Mesothelial cell of epicardium (in vitro differentiated cells): Measurements from ENCODE around the gene U2SURP. TPM values are rescaled to one million over a fixed set of nuclear protein-coding genes. Genes with fewer than 3 reads are reported as not detected.

Experiments
- DNase-seq, 2 experiments: peaks; one replicate each; pipeline ENCODE4 v3.0.0; 2021; ENCODE audit warnings: low spot score in 2 of 2; ENCODE audit not compliant: unreplicated experiment in 2 of 2
- H3K27ac Mint-ChIP-seq: 2 replicates; pipeline ENCODE4 v1.8.0; 2021; ENCODE audit warnings: mixed read lengths
- H3K27me3 Mint-ChIP-seq: 2 replicates; pipeline ENCODE4 v1.8.0; 2021; ENCODE audit warnings: low read depth, mixed read lengths
- H3K36me3 Mint-ChIP-seq: 2 replicates; pipeline ENCODE4 v1.8.0; 2021; ENCODE audit warnings: mixed read lengths
- H3K4me1 Mint-ChIP-seq: 2 replicates; pipeline ENCODE4 v1.8.0; 2021; ENCODE audit warnings: mixed read lengths
- H3K4me3 Mint-ChIP-seq: 2 replicates; pipeline ENCODE4 v1.8.0; 2021; ENCODE audit warnings: mild to moderate bottlenecking, moderate library complexity, mixed read lengths
- H3K9me3 Mint-ChIP-seq: 2 replicates; pipeline ENCODE4 v1.8.0; 2021; ENCODE audit warnings: mixed read lengths
- CTCF ChIP-seq: fragments of 200-600 bp; sonication (generic); IDR thresholded peaks from one replicate; pipeline ENCODE4 v1.5.0; 2021; ENCODE audit warnings: antibody characterized with exemption; ENCODE audit not compliant: unreplicated experiment
- total RNA-seq: library from RNA; stranded (reverse); gene quantifications from 3 replicates; pipeline ENCODE4 v1.2.1, GENCODE V29; 2021

Gene U2SURP
- total RNA-seq, 1 donor from 2014 or later: 141 TPM

- H3K27ac Mint-ChIP-seq: no peak overlapping the region
- H3K4me3 Mint-ChIP-seq: no peak overlapping the region
- H3K27me3 Mint-ChIP-seq: peaks cover 19% of the 10 kb centered on the region
- no peaks in the 10 kb centered on the region for H3K9me3 Mint-ChIP-seq
- peaks cover 3% of the 10 kb centered on the region for H3K4me1 Mint-ChIP-seq
- no peak for TF ChIP-seq CTCF
- no peaks in the 10 kb centered on the region for H3K36me3 Mint-ChIP-seq
- no peak for DNase-seq
Measured at GRCh38 chr3:142972092-142972753, 29.1 kb upstream of the U2SURP start.

GRCh38 chr3:142973217-142974009, 28.0 kb upstream of the U2SURP start:
- H3K4me3 Mint-ChIP-seq: no peak overlapping the region
- no peak for DNase-seq
- no peak for TF ChIP-seq CTCF
- H3K9me3 Mint-ChIP-seq: no peaks in the 10 kb centered on the region
- peaks cover 17% of the 10 kb centered on the region for H3K27me3 Mint-ChIP-seq
- H3K4me1 Mint-ChIP-seq: peaks cover 3% of the 10 kb centered on the region
- no peaks in the 10 kb centered on the region for H3K36me3 Mint-ChIP-seq
- no peak overlapping the region for H3K27ac Mint-ChIP-seq

GRCh38 chr3:142975316-142975995, 25.9 kb upstream of the U2SURP start:
- Mint-ChIP-seq H3K27ac (no peak overlapping the region), H3K4me1 (peaks cover 3% of the 10 kb centered on the region), H3K9me3 (no peaks in the 10 kb centered on the region), H3K4me3 (no peak overlapping the region), H3K27me3 (peaks cover 9% of the 10 kb centered on the region), H3K36me3 (no peaks in the 10 kb centered on the region)
- TF ChIP-seq CTCF: no peak
- DNase-seq: no peak

GRCh38 chr3:142976621-142977398, 24.6 kb upstream of the U2SURP start:
- Mint-ChIP-seq H3K27me3 (peaks cover 5% of the 10 kb centered on the region), H3K4me3 (no peak overlapping the region), H3K9me3 (no peaks in the 10 kb centered on the region), H3K36me3 (no peaks in the 10 kb centered on the region), H3K27ac (no peak overlapping the region), H3K4me1 (peaks cover 3% of the 10 kb centered on the region)
- DNase-seq: no peak
- no peak for TF ChIP-seq CTCF

GRCh38 chr3:142977399-142977728, 24.0 kb upstream of the U2SURP start:
- no peaks in the 10 kb centered on the region for H3K36me3 Mint-ChIP-seq
- no peaks in the 10 kb centered on the region for H3K9me3 Mint-ChIP-seq
- TF ChIP-seq CTCF: no peak
- peaks cover 3% of the 10 kb centered on the region for H3K4me1 Mint-ChIP-seq
- no peak for DNase-seq
- H3K4me3 Mint-ChIP-seq: no peak overlapping the region
- no peak overlapping the region for H3K27ac Mint-ChIP-seq
- H3K27me3 Mint-ChIP-seq: peaks cover 6% of the 10 kb centered on the region
